GM21390 (cell line): ENCODE results near the gene ABHD1.
"Not testable (repeated sequence)": the region's sequence is repeated elsewhere in the genome, so short reads cannot be mapped to it uniquely, and the experiment has no call there.

Source experiments
- ATAC-seq: cut with Tn5 transposase; IDR thresholded peaks from one replicate; pipeline ENCODE4 v1.9.1; 2021; ENCODE audit not compliant: unreplicated experiment

Gene ABHD1

GRCh38 chr2:27162151-27163121 lies 38.8 kb downstream of the ABHD1 start:
- no peak for ATAC-seq

GRCh38 chr2:27164960-27165763 lies 41.5 kb downstream of the ABHD1 start:
- ATAC-seq = peak; percentile 66

- ATAC-seq = no peak
These were observed 47.1 kb downstream of the ABHD1 start for GRCh38 chr2:27170581-27171337.

GRCh38 chr2:27171351-27171848 lies 47.8 kb downstream of the ABHD1 start:
- ATAC-seq = no peak

- no peak for ATAC-seq
These were observed 51.0 kb downstream of the ABHD1 start for GRCh38 chr2:27174638-27175037.

DNA sequence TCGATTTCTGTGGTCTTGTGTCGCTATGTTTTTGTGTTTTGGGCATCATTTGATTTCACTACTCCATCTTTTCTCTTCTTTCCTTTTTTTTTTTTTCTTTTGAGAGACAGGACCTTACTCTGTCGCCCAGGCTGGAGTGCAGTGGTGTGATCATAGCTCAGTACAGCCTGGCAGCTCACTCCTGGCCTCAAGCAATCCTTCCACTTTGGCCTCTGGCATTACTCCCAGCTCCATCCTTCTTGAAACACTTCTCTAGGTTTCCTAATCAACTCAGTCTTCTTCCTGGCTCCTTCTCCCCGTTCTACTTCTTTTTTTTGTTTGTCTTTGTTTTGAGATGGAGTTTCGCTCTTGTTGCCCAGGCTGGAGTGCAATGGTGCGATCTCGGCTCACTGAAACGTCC lies 51.7 kb downstream of the ABHD1 start:
- ATAC-seq = no peak

DNA sequence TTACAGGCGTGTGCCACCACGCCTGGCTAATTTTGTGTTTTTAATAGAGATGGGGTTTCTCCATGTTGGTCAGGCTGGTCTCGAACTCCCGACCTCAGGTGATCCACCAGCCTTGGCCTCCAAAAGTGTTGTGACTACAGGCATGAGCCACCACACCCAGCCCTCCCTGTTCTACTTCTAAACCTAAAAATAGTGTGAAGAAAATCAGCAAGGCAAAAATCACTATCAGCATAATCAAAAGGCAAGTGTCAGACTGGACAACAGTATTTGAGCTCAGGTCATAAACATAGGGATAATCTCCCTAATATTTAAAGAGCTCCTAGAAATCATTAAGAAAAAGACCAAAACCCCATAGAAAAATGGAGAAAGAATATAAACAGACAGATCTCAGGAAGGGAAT lies 52.2 kb downstream of the ABHD1 start:
- ATAC-seq = not testable (repeated sequence)

DNA sequence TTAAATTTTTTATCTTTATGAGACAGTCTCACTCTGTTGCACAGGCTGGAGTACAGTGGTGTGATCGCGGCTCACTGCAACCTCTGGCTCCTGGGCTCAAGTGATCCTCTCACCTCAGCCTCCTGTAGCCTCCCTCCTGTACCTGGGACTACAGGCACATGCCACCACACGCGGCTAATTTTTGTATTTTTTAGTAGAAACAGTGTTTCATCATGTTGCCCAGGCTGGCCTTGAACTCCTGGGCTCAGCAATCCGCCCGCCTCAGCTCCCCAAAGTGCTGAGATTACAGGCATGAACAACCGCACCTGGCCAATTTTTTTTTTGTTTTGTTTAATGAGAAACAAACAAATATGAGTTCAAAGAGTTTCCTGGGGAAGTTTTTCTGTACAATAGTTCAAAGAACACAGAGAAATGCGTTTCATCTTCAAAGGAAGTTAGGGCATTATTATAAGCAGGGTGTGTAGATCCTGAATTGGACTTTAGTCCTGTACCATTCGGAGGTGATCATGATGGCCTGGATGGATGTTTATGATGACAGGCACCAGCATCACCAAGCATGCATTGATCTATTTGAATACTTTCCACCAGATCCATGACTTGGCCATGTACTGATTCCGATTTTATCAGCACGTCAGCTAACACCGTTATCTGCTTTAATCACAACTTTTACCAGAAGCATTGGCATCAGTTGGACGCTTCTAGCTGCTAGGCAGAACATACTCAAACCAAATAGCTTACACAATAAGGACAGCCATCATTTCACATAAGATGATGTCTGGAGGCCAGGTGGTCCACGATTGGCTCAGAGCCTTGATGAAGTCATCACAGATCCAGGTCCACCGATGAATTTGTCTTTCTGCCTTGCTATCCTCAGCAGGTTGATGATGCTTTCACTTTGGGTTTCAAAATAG lies 54.1 kb downstream of the ABHD1 start:
- no peak for ATAC-seq

DNA sequence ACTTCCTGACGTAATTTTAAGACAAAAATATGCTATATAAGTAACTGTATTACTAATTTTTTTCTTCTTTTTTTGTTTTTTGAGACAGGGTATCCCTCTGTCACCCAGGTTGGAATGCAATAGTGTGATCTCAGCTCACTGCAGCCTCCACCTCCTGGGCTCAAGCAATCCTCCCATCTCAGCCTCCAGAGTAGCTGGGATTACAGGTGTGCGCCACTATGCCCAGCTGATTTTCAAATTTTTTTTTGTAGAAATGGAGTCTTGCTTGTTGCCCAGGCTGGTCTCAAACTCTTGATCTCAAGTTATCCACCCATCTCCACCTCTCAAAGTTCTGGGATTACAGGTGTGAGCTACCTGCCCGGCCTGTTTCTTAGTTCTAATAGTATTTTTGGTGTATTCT lies 54.9 kb downstream of the ABHD1 start:
- ATAC-seq = no peak

GRCh38 chr2:27179344-27180000 lies 55.9 kb downstream of the ABHD1 start:
- no peak for ATAC-seq
